ENCODE results near the gene TMEM220. TPM values are rescaled to one million over a fixed set of nuclear protein-coding genes. Genes with fewer than 3 reads are reported as not detected.
"Not testable (repeated sequence)": the region's sequence is repeated elsewhere in the genome, so short reads cannot be mapped to it uniquely, and the experiment has no call there.

The TMEM220 gene
- total RNA-seq, 1 experiment from 2014 or later = 0.24 TPM

DNA sequence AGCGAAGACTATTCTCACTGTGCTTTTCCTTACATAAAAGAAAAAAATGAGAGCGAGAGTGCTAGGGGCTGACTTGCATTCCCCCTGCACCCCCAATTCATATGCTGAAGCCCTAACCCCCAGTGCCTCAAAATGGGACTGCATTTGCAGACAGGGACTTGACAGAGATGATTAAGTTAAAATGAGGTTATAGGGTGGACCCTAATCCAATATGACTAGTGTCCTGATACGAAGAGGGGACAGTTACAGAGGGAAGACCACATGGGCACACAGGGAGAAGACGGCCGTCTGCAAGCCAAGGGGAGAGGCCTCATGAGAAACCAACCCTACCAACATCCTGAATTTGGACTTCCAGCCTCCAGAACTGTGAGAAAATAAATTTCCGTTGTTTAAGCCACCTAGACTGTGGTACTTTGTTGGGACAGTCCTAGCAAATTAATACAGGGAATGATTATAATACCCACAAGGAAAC lies 1.6 kb upstream of the TMEM220 start:
- DNase-seq (ENCODE audit: low read depth) = no peak

DNA sequence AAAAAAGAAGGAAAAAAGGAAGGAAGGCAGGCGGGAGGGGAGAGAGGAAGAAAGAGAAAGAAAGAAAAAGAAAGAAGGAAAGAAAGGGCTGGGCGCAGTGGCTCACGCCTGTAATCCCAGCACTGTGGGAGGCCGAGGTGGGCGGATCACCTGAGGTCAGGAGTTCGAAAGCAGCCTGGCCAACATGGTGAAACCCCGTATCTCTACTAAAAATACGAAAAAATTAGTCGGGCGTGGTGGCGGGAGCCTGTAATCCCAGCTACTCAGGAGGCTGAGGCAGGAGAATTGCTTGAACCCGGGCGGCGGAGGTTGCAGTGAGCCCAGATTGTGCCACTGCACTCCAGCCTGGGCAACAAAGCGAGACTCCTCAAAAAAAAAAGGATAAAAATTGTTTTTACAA lies 424 bp upstream of the TMEM220 start:
- not testable (repeated sequence) for DNase-seq (ENCODE audit: low read depth)

DNA sequence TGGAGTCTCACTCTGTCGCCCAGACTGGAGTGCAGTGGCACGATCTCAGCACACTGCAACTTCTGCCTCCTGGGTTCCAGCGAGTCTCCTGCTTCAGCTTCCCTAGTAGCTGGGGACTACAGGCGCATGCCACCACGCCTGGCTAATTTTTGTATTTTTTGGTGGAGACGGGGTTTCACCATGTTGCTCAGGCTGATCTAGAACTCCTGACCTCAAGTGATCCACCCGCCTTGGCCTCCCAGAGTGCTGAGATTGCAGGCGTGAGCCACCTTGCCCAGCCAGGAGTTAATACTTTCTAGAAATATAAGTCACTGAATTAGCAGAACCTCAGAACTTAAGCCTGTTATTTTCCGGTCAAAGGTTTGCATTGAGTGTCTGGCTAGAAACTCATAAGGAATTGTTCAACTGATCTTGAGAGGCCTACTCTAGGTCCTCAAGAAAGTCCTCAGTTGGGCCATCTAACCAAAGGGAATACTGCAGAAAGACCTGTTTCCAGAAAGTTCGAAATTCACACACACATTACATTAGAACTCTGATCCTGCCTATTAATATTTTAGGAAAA lies 1.4 kb downstream of the TMEM220 start:
- DNase-seq (ENCODE audit: low read depth) = no peak

DNA sequence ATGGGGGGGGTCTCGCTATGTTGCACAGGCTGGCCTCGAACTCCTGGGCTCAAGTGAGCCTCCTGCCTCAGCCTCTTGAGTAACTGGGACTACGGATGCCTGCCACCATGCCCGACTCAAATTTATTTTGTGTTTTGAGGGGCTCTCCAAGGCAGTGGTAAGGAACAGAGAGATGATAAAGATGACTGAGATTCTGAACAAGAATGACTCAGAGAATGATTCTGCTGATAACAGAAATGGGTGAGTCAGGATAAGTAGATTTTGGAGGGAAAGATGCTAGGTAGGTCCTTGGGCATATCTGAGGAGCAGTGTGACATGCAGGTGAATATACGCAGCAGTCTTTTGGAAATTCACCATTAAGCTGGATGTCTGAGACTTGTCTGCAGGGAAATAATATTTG lies 2.6 kb downstream of the TMEM220 start:
- DNase-seq (ENCODE audit: low read depth) = no peak

DNA sequence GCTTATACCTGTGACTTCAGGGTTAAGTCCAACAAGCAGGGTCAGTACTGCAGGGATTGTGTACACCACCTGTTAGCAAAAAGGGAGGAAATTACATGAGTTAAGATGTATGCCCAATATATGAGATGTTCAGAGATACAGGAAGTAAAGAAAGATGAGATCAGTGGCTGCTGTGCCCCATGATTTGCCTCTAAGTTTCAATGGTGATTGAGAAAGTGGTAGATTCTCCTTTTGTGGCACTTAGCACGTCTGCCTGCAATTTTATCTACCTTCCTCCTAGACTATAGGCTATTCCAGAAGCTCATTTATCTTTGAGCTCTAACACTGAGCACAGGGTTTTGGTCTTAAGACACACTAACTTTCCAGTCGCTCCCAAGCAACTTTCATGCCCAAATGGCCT lies 3.6 kb downstream of the TMEM220 start:
- DNase-seq (ENCODE audit: low read depth) = no peak

DNA sequence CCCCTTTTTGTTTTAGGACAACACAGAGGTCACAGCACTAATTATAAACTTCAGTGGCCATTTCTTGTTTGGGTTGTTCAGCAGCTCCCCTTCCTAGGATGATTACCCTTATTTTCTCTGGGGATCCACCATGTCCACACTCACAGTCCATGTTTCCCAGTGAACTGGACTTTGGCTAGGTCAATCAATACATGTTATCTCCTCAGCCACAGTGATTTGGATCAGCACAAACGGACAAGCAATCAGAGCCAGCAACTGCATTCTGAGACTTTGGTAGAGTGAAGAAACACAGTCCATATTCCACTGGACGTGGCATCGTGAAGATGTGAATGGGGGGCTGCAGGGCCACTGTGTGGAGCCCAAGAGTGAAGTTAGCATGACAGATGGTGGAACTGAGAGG lies 4.6 kb downstream of the TMEM220 start:
- no peak for DNase-seq (ENCODE audit: low read depth)

DNA sequence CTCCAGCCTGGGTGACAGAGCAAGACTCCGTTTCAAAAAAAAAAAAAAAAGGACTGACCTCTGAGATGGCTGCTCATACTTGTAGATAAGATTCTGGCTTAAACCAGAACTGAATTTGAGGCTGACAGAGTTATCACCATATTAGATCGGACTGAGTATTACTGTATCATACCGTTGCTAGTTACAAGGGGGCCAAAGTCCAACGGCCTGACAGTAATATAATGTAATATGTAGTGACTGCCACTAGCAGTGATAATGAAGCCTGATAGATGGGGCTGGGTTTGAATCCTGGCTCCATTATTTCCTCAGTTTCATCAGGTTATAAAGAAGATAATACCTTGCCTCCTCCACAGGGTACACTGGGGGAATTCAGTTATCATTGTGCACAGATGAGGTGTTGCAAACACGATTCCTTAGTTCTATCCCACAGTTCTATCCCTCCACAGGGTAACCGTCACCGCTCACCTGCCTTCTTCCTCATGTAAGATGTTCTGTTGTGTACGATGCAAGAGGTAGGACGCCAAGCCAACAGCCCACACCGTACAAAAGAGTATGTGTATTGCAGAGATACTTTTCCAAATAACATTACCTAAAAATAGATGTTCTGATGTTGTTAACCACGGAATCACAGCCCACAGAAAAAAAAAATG lies 5.2 kb downstream of the TMEM220 start:
- no peak for DNase-seq (ENCODE audit: low read depth)

DNA sequence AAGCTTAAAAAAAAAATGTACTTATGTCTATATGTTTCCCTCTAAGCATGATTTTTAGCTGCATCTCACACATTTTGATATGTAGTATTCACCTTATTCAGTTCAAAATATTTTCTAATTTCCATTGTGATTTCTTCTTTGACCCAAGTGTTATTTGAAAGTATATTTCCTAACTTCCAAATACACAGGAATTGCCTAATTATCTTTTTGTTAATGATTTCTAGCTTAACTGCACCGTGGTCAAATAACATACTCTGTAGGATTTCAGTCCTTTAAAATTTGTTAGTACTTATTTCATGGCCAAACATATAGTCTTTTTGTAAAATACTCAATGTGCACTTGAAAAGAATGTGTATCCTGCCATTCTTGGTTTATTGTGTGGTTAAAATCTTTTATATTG lies 11.3 kb downstream of the TMEM220 start:
- no peak for DNase-seq (ENCODE audit: low read depth)

DNA sequence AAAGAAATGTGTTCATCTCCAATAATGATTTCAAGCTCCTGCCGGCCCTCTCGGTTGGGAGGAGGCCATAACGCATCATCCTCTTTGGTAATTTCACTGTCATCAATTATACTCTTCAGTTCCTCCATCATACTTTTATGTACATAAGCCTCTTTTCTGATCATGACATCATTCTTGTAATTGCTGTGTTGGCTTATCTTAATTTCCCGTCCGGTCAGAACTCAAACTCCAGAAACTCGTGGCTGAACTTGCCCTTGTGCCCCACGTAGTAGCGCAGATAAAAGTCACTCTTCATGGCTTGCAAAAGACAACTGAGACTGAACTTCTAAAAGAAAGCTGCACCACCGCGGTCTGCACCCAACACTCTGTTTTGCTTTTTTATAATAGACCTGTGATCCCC lies 13.6 kb downstream of the TMEM220 start:
- no peak for DNase-seq (ENCODE audit: low read depth)

DNA sequence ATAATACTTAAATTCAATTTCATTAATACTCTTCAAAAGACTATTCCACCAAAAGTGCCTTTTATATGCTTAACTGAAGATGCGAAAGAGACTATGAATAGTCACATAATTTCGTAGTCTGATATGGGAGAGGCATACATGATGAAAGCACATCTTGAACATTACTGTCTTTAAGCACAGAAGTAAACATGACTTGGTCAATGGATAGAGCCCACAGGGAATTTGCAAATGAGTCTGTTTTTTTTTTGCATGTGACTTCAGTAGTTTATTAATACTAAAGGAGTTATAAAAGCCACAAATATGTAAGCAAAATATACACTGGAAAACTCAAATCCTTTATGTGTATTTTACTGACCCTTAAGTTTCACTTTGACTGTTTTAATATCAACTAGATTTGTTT lies 16.5 kb downstream of the TMEM220 start:
- no peak for DNase-seq (ENCODE audit: low read depth)

DNA sequence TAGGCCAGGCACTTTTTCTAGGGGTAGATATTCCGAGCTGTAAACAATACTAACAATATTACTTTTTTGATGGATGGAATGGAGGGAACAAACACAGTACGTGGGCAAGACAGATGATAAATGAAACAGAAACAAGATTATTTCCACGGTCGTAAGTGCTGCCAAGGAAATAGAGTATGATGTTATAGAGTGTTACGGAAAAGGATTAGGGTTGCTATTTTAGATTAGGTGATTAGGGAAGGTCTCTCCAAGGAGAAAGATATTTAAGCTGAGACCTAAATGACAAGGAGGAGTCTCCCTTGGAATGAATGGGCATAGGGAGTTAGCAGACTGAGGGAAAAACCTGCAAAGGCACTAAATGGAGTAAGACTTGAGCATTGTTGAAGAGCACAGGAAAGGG lies 24.1 kb downstream of the TMEM220 start:
- DNase-seq (ENCODE audit: low read depth) = no peak

DNA sequence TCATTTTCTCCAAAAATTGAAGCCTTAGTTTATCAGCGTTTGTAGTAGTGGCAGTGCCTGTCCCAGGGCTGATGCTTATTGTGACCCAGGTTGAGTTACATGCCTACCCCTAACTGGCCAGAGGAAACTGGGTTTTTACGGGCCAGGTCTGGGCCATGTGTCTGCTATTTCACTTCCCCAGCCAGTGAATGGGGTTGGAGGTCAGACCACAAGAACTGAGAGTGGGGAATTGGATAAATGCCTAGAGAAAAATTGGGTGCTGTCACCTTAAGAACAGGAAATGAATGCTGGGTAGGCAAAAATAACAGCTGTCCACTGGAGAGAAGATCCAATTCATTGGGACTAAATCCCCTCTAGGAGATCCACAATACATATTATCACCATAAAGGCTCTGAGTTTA lies 27.2 kb downstream of the TMEM220 start:
- peak; percentile 57 for DNase-seq (ENCODE audit: low read depth)

DNA sequence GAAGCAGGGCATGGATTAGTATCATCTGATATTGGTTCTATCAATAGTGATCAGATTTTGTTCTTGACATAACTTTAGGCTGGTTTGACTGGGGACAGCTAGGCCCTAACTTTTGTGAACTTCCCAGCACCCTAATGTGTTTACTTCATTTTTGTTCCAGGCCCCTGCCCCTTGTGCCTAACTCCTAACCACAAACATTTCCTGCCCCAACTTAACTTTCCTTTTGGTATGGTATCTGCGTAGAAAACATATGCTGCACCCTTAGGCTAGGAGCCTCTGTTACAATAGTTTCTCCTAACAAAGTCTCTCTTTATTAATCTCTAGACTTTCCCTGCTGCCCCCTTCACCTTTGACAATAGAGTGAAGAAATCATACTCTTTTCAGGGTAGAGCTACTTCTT lies 30.0 kb downstream of the TMEM220 start:
- no peak for DNase-seq (ENCODE audit: low read depth)

DNA sequence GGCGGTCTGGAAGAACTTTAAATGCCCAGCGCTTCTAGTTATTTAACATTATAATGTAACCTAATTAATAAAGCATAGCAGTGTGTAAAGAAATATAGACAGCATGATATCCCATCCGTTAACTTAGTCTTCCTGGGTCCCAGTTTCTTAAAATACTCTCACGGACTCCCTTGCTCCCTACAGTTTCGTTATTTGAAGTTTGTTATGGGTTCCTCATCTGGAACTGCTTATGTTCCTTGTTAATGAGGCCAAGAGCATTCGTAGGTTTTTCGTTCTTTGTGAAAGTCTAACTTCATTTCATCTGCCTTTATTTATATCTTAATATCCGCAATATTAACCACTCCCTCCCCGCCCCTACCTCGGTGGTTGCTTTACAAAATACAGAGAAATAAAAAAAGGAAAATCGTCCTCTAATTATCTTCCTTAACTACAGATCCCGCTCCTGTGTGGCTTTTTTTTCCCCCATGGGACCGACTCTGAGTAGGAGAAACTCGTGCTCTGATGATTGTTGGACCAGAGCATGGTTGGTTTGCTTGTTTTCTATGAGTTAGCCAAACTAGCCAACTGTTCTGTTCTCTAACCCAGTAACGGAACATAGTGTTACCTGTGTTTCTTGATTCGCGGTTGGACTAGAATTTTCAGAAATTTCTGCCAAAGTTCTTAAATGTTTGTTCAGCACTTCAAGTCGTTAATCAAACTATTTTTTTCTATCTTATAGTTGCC lies 31.6 kb downstream of the TMEM220 start:
- peak; percentile 12 for DNase-seq (ENCODE audit: low read depth)

DNA sequence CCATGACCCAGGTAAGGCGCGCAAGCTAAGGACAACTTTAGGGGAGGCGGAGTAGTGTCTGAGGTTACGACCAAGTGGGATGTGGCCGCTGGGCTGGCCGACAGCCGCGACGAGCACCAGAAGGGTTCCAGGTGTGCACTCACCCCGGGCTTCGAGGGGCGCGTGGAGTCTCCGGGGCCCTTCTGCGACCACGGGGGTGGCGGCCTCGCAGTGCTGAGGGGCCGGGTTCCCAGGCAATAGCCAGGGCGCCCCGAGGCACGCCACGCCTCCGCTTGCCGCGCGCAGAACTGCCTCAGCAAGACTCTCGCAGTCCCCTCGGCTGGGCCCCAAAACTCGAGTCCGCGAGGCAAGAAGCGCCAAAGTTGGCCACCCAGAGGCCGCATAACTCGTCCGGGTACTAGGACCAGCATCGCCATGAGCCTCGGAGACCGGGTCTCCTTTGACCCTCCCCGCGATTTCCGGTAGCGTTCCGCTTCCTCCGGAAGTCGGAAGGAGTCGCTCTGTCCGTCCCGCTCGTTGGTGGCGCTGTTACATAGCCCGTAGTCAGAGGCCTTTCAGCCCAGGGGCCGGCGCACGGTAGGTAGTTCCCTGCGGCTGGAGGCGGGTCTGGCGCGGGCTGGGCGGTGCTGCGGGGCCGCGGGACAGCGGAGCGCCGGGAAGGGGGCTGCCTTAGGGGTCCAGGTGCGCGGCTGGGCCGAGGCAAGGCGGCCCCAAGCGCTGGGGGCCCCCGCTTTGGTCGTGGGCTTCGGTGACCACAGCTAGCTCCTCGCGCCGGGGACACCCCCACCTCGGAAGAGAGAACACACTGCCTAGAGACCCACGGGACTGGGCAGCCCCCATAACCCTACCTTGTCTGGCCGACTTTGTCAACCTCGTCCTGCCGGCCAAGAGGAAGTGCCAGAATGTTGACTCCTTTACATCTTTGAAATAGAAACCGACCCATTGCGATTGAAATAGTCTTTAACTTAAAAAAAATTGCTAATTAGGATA lies 32.4 kb downstream of the TMEM220 start, which contains the start of the genes ADPRM and SCO1:
TSS of gene ADPRM (plus strand) at position 503 of the 990 bp plus-strand sequence. CDS start 7,333 bp downstream, outside the sequence.
TSS of gene SCO1 (minus strand) at position 442 of the 990 bp plus-strand sequence. CDS start at position 416, 26 bp downstream.
- DNase-seq (ENCODE audit: low read depth) = peak; percentile 93

DNA sequence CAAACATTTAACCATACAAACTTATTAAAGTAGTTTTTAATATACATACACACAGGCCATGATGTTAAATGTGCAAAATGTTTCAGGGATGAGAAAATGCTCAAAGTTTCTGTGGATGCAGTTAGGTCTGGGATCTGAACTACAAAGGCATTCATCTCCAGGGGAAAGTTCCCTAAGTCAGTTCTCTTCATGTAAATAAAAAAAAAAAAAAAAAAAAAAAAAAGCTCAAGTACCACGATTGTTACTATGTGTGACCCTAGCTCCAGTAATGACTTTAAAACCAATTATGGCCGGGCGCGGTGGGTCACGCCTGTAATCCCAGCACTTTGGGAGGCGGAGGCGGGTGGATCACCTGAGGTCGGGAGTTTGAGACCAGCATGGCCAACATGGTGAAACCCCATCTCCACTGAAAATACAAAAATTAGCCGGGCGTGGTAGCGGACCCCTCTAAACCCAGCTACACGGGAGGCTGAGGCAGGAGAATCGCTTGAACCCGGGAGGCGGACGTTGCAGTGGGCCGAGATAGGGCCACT lies 33.9 kb downstream of the TMEM220 start:
- not testable (repeated sequence) for DNase-seq (ENCODE audit: low read depth)

DNA sequence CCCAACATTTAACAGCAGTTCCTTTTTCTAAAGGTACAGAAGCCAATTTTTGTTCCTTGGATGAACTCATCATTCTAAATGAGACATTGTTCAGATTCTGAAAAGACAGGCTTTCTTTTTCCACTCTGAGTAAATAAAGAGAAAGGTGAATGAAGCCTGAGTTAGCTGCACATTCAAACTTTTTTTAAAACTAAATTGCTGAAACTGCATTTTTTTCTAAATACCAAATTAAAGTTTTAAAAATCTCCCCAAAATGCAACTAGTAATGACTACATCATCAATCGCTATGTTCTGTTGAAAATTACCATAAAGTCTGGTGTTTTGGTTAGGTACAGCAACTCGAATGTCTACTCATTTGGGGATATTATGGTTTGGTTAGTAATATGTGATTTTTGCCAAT lies 42.3 kb downstream of the TMEM220 start:
- DNase-seq (ENCODE audit: low read depth) = no peak

DNA sequence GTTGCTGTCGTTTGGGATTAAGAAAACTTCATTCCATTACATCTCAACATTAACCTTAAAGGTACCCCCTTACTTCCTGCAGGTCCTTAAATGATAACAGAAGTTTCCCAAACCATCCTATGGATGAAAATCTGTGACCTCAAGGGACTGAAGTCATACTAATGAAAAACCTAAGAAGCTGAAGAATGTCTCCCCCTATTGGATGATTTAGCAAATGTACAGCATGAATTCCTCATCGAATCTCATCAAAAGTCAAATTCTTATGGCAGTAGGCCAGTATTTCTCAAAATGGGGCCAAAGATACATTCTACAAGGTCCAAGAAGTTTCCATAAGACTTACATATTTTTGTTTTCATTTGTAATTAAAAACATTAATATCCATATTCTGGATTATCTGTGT lies 46.0 kb downstream of the TMEM220 start:
- DNase-seq (ENCODE audit: low read depth) = no peak

DNA sequence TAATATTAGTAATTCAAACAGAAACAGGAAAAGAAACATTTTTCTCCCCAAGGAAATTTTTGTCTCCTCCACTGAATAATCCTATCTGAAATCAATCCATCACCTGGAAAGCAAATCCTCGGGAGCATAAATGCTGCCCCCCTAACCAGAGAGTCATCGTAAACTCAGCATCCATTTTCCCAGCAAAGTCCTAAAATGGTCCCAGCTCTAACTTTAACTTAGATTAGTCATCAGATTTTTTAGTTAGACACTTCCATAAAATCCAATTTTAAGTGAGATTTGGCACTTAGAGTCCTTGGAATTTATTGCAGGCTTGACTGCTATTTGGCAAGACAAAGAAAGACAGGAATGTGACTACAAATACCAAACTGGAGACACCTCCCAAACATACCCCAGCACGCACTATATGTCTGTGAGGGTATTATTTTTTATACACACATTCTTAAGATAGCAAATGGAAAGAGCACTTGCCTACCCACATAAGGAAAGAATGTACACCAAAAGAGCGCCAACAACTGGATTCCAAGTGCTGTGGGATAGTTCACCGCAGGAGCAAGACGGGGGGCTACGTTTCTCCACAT lies 47.9 kb downstream of the TMEM220 start:
- DNase-seq (ENCODE audit: low read depth) = no peak

DNA sequence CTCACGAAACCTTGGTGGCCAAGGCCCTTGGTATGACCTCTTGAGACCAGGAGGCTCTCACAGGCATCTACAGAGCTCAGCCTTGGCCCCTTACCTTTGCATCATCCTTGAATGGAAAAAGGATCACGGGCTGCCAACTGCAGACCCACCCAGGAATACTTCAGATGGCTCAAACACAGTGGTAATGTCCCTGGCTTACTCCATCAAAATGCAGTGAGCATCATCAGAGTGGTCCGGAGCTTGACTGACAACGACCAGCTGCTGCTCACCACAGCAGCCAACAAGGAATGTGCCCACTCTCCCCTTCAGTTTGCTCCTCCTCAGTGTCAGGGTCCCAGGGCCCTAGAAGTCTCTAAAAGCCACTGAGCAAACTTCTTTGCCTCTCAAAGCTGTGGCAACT lies 55.1 kb downstream of the TMEM220 start:
- DNase-seq (ENCODE audit: low read depth) = no peak

DNA sequence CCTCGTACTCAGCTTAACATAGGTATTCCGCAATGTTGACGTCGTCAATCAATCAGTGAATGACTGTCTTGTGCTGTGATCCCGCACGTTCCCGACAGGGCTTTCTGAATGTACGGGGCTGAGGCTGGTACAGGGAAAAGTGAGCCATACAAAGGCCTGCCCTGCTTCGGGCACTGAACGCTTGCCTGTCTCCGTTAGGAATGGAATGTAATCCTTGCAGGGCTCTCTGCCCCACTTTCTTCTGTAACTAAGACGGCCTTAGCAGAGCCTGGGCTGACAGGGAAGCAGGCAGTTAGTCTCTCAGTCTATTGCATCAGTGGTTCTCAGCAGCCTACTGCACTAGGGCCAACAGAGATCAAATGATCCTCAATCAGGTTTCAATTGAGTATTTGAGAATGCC lies 56.5 kb downstream of the TMEM220 start:
- no peak for DNase-seq (ENCODE audit: low read depth)

All from HT1080 (cell line).